ENCODE measurements around the gene CNBD2.
"Not testable (repeated sequence)": the region's sequence is repeated elsewhere in the genome, so short reads cannot be mapped to it uniquely, and the experiment has no call there.

The CNBD2 gene

DNA sequence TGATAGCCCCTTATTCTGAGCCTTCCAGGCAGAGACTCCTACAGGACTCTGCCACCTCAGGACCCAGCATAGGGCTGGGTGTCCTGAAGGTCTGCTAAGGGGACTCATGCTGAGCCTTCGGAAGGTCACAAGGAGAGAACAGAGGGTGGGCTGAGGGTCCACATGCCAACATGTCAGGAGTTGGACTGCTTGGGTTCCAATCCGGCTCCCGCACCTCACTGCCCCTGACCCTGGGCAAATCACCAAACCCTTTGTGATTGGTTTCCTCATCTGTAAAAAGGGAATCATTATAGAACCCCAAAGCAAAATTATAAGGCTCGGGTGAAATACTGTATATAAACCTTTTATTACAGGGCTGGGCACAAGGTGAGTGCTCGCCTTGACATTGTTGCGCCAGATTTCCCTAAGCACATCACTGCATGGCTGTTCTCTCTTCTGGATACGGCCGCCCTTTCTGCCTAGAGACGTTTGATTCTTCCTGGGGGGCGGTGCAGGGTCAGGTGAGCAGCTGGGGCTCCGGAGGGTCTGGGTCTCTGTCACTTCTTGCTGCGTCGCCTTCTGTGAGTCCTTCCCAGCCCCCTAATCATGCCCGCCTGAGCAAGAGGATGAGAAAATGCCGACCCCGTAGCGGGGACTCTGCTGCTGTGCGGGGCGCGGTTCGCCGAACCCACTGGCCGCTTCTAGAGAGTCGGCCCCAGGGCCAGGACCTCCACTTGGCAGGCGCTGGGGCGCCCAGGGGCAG lies 95.7 kb downstream of the CNBD2 start:
- DNase-seq (ENCODE audit: low spot score): no peak

DNA sequence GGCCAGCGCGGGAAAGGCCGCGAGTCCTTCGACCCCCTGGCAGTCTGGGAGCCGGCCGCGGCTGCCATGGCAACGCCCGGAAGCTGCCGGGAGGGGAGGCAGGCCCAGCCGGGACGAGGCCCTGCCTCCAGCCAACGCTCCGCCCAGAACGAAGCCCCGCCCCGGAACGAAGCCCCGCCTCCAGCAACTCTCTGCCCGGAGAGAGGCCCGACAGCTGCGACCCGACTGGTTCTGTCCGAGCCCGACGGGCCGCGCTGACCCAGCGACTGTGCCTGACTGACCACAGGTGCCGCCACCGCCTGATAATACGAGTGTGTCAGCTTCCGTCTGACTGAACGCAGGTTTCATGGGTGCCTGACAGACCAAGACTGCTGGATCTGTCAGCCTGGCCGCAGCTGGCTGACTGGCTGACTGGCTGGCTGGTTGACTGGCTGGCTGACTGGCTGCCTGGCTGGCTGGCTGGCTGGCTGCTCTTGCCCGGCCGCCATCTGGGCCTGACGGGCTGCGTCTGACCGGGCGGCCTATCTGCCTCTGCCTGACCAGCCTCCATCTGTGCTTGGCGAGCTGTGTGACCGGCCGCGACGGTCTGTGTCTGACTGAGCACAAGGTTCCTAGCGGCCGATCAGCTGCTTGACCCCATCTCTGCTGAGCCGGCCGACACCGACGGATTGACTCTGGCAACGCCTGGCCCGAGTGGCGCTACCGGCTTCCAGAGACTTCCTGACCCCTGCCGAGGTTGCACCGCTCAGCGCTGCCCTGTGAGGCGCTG lies 96.5 kb downstream of the CNBD2 start:
- peak; percentile 93 for DNase-seq (ENCODE audit: low spot score)

DNA sequence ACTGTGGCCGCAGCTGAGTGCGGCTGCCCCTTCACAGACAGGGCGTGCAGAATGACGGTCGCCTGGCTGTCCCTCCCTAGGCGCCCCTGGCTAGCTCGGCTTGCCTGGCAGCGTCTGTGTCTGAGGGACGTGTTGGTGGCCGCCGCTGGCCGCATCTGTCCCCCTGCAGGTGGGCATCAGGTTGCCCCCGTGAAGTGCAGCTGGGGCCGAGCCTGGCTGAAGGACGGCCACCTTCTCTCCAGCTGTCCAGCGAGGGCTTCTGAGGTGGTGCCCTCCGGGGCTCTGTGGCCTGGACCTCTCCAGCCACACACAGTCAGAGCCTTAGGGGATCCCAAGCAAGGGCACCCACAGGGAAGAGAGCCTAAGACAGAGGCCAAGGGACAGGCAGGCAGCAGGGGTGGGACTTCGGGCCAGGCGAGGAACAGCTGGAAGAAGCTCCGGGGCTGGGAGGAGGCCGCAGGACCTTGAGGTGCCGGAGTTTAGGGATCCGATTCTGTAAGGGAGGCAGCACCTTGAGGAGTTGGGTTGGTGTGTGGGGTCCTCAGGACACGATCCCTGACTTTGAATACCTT lies 97.1 kb downstream of the CNBD2 start:
- DNase-seq (ENCODE audit: low spot score): no peak

GRCh38 chr20:36066777-36067176 lies 98.4 kb downstream of the CNBD2 start:
- DNase-seq (ENCODE audit: low spot score): no peak

DNA sequence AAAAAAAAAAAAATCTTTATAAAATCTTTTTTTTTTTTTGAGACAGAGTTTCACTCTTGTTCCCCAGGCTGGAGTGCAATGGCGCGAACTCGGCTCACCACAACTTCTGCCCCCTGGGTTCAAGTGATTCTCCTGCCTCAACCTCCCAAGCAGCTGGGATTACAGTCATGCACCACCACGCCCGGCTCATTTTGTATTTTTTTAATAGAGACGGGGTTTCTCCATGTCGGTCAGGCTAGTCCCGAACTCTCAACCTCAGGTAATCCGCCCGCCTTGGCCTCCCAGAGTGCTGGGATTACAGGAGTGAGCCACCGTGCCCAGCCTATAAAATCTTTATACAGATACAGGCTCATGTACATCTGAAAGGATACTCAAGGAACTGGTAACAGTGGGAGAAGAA lies 100.1 kb downstream of the CNBD2 start:
- DNase-seq (ENCODE audit: low spot score): not testable (repeated sequence)

DNA sequence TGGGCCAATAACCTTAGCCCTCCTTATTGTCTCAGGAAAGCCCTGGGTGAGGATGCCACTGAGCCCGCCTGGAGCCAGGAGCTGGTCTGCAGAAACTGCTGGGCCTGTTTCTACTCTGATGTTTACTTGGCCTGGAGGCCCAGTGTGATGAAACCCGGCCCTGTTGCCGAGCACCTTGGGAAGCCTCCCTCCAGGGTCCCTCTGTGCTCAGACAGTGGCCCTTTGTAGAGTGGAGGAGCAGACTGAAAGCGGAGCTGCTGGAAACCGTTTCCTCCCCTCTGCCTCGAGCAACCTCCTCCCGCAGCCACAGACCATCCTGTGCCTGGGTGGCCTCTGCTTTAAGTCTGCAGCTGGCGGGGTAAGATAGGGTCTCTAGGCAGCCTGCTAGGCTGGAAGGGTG lies 102.1 kb downstream of the CNBD2 start:
- peak; percentile 67 for DNase-seq (ENCODE audit: low spot score)

- no peak for DNase-seq (ENCODE audit: low spot score)
These were observed 103.5 kb downstream of the CNBD2 start for GRCh38 chr20:36071848-36072247.

- DNase-seq (ENCODE audit: low spot score): no peak
These were observed 106.6 kb downstream of the CNBD2 start for GRCh38 chr20:36074983-36075382.

- DNase-seq (ENCODE audit: low spot score): not testable (repeated sequence)
These were observed 109.4 kb downstream of the CNBD2 start for GRCh38 chr20:36077762-36078161.

GRCh38 chr20:36079486-36079885 lies 111.1 kb downstream of the CNBD2 start:
- no peak for DNase-seq (ENCODE audit: low spot score)

DNA sequence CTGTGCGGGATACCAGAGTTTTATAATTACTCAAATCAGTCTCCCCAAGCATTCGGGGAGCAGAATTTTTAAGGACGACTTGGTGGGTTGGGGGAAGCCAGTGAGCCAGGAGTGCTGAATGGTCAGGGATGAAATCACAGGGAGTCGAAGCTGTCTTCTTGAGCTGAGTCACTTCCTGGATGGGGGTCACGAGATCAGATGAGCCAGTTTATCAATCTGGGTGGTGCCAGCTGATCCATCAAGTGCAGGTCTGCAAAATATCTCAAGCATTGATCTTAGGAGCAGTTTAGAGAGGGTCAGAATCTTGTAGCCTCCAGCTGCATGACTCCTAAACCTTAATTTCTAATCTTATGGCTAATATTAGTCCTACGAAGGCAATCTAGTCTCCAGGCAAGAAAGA lies 111.6 kb downstream of the CNBD2 start:
- DNase-seq (ENCODE audit: low spot score): not testable (repeated sequence)
